D721Med (cell line): ENCODE measurements around the gene BNC2.

ENCODE experiments used
- DNase-seq: peaks from one replicate; pipeline ENCODE4 v3.0.0; 2011; ENCODE audit warnings: low spot score; ENCODE audit not compliant: insufficient read length
- FAIRE-seq: peaks from 2 replicates; lab custom pipeline; 2011; peaks lifted over from hg19 to GRCh38; lab: Jason Lieb, UNC
- TF ChIP-seq, protein P1 (sequence below): IDR thresholded peaks from 2 replicates; pipeline ENCODE4 v1.5.1; 2012; ENCODE audit warnings: mild to moderate bottlenecking, control low read depth; ENCODE audit not compliant: insufficient read depth; ENCODE audit errors: missing control alignments

The BNC2 gene

DNA sequence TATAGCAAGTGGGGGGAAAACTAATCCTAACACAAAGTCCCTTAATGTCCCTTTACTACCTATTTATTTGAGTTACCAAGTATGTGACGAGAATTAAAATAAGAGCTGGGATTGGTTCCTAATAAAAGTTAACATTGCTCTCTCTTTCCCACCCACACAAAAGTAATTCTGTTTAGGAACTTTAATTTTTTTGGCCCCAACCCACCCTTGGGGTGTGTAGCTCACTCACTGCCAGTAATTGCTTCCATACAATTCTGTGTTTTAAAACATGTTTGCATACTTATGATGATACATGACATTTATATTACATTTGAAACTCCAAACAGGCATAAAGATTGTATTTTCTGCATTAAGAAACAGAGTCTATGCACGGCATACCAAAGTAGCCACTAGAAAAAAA is 106.5 kb downstream of the BNC2 start:
- TF ChIP-seq, protein P1, sequence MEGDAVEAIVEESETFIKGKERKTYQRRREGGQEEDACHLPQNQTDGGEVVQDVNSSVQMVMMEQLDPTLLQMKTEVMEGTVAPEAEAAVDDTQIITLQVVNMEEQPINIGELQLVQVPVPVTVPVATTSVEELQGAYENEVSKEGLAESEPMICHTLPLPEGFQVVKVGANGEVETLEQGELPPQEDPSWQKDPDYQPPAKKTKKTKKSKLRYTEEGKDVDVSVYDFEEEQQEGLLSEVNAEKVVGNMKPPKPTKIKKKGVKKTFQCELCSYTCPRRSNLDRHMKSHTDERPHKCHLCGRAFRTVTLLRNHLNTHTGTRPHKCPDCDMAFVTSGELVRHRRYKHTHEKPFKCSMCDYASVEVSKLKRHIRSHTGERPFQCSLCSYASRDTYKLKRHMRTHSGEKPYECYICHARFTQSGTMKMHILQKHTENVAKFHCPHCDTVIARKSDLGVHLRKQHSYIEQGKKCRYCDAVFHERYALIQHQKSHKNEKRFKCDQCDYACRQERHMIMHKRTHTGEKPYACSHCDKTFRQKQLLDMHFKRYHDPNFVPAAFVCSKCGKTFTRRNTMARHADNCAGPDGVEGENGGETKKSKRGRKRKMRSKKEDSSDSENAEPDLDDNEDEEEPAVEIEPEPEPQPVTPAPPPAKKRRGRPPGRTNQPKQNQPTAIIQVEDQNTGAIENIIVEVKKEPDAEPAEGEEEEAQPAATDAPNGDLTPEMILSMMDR: no peak
- no peak for FAIRE-seq
- no peak for DNase-seq

DNA sequence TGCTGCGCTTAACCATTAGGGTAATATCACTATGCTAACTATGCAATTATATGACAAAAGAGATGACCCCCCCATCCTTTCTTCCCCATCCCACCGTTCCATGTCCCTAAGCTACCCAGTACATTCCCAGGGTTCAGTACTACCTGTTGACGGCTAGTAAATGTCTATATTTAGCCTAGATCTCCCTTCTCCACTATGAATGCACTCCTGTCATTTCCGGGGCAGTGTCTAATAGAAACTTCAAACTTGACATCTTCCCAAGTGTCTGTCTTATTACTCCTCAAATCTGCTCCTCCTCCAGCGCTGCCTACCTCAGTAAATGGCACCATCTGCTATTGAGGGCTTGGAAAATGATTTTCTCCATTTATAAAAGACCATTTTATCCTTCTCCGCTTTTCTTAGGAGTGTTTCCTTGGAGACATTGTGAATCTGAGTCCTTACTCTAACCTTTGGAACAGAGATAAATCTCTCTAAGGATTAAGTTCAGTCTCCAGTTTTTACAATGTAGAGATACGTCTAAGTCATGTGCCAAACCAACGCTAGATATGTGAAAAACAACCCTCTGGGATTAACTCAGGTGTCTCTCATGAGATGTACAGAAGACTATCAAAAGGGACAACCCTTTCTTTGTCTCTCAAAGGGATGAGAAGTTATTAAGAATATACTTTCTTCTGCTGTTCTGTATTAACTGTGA is 114.9 kb downstream of the BNC2 start:
- TF ChIP-seq, protein P1: no peak
- FAIRE-seq (no peak), DNase-seq (no peak)

DNA sequence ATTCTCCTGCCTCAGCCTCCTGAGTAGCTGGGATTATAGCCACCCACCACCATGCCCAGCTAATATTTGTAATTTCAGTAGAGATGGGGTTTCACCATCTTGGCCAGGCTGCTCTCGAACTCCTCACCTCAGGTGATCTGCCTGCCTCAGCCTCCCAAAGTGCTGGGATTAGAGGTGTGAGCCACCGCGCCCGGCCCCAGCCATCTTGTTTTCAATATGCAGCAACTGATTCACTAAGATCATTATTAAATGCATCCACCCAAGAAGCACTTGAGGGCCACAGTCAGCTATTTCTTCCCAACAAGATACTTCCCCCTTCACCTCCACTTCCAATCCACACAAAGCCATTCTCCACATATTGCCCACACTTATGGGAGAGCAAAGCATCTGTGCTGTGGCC is 115.8 kb downstream of the BNC2 start:
- TF ChIP-seq, protein P1: no peak
- DNase-seq (no peak), FAIRE-seq (no peak)

DNA sequence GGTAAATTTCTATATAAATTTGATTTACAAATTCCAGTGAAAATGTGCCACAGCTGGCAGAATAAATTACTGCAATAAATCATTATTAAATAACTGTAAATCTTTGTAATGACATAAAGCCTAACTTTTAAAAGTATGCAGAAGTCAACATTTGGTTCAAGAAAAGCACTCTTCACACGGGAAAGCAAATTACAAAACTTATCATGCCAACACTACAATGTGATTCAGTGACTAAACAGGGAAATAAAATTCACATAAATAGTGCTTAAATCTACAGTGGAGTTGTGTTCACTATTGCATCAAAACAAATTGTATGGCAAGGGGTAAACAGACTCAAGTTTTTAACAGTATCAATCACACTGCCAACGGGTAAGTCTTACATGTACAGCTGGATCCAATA is 117.2 kb downstream of the BNC2 start:
- TF ChIP-seq, protein P1: no peak
- no peak for DNase-seq
- no peak for FAIRE-seq

DNA sequence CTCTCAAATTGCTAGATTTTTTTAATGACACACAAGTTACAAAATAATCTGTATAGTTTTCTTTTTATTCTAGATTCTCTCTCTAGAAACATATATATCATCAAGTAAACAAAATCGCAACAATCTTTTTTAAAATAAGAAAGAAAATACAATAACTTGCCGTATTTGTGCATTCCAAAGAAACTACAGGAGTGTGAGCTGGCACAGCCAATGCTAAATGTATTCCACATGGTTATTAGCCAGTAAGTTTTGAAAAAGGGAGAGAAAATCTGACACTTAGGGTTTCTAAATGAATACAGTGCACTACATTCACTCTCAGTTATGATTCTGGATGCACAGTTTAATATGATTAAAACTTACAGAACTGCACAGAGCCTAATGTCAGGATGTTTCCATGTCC is 117.9 kb downstream of the BNC2 start:
- TF ChIP-seq, protein P1: no peak
- DNase-seq: no peak
- no peak for FAIRE-seq

DNA sequence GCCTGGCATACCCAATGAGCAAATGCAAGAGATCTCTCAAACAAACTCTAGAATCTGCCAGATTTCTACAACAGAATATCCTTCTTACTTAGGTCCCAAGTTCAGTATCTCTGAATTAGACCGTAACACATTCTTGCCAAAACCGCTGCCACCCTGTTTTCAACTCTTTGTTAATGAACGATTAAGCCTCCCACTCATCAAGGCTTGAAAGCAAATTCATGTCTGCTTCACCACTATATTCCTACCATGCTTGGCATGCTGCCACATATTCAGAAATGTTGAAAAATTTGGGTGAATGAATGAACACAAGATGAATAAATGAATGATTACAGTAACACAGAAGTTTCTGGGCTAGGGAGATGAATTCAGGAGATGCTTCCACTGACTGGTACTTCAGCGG is 119.9 kb downstream of the BNC2 start:
- no peak for FAIRE-seq

DNA sequence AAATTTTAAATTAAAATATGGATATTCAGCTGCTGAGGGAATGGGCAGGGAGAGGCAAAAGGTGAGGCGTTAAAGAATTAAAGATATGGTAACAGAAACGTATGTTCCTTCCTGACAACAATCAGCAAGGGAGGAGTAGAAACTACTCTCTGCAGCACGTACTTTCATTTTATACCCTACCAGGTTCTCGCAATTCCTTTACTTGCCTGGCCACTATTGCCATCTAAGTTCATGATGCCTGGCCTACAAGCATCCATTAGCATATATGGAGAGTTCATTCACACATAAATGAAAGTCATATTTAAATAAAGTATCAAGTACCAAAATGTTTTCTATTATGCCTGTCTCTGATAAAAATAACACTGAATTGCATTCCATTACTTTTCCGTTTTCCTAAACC is 125.1 kb downstream of the BNC2 start:
- TF ChIP-seq, protein P1: no peak
- no peak for DNase-seq
- FAIRE-seq: no peak

More for the DNA sequence above, 119.9 kb downstream of the BNC2 start:
- DNase-seq: no peak
- TF ChIP-seq, protein P1: no peak
